ENCODE measurements around the gene COL6A1.
"Not testable (repeated sequence)": the region's sequence is repeated elsewhere in the genome, so short reads cannot be mapped to it uniquely, and the experiment has no call there.

Gene COL6A1

DNA sequence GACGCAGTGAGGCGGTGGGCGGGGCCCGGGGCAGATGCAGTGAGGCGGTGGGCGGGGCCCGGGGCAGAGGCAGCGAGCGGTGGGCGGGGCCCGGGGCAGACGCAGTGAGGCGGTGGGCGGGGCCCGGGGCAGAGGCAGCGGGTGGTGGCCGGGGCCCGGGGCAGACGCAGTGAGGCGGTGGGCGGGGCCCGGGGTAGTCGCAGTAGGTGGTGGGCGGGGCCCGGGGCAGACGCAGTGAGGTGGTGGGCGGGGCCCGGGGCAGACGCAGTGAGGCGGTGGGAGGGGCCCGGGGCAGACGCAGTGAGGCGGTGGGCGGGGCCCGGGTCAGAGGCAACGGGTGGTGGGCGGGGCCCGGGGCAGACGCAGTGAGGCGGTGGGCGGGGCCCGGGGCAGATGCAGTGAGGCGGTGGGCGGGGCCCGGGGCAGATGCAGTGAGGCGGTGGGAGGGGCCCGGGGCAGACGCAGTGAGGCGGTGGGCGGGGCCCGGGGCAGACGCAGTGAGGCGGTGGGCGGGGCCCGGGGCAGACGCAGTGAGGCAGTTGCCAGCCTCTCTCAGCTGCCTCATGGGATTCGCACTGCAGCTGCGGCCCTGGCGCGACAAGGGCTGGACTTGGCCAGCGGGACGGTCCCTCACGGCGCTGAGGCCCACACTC lies 24.4 kb downstream of the COL6A1 start:
- not testable (repeated sequence) for DNase-seq (ENCODE audit: low read depth)

DNA sequence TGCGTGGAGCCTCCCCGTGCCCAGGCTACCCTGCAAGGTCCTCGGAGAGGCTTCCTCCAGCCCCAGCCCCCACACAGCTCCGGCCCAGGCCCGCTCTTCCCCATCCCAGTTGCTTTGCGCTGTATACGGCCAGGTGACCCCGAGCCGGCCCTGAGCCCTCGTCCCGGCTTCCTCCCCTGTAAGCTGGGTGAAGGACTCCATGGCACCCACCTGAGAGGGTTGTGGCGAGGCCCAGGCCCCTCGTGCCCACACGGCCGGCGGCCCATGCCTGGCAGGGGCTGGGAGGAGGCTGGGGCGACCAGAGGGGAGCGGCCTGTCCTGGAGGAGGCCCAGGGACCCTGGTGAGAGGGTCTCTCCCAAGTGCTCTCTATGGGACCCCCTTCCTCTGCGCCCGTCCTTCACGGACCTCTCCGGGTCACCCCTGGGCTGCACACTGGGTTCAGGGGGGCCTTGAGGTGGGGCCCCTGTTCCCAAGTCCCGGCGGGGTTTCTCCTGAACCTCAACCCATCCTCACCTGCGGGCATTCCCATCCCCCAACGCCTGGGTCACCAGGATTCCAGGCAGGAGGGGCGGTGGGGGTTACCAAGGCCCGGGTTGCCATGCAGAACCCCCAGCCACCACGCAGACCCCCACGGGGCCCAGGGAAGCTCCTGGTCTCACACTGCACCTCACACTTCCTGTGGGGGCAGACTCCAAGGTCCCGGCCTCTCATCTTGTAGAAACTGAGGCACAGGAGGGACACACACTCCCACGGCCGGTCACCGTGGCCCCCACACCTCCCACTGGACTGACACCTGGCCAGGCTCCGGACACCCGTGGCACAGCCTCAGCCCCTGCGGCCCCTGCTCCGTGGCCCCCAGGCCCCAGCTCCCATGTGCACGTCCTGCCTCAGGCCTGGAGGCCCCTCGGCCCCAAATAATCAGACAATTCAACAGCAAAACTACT lies 25.2 kb downstream of the COL6A1 start:
- DNase-seq (ENCODE audit: low read depth) = no peak

DNA sequence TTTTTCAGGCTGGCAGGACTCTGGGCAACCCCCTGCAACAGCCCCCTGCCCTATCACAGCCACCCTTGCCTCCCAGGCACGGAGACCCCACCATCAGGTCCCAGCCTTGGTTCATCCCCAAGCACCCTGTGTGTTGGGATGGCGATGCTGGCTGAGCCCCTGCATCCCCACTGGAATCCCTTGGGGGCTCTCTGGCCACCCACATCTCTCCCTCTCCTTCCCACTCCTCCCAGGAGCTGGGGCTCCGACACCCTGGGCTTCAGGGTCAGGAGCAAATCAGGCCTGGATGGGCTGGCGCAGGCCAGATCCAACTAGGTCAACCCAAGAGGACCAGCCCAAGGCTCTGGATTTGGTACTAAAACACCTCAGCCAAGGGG lies 25.9 kb downstream of the COL6A1 start:
- DNase-seq (ENCODE audit: low read depth) = no peak

DNA sequence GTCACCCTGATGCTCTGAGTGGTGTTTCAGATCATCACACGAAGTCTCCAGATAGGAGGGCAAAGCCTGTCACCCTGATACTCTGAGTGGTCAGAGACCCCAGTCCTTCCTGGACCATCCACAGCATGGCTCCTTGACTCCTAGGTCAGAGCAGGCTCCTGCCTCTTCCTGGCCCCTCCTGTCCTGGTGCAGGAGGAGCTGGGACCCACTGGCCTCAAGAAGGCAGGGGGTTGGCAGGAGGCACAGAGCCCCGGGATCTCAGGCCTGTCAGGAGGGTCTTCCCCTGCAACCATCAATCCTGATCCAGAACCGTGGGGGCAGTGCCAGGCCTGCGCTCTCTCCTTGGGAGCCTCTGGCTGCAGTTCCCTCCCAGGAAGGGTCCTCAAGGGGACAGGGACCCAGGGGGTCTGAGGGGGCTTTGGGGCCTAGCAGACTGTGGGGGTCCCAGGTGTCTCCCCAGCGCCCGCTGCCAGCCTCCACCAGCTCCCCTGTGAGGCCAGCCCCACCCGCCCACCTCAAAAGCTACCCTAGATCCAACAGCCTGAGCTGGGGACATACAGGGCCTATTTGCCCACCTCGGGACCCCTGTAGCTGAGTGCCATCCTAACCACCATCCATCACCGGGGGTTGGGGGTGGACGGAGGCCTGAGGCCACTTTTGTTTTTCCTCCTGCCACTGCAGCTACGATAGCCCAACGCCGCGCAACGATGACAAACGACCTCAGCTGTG lies 27.5 kb downstream of the COL6A1 start:
- DNase-seq (ENCODE audit: low read depth) = no peak

DNA sequence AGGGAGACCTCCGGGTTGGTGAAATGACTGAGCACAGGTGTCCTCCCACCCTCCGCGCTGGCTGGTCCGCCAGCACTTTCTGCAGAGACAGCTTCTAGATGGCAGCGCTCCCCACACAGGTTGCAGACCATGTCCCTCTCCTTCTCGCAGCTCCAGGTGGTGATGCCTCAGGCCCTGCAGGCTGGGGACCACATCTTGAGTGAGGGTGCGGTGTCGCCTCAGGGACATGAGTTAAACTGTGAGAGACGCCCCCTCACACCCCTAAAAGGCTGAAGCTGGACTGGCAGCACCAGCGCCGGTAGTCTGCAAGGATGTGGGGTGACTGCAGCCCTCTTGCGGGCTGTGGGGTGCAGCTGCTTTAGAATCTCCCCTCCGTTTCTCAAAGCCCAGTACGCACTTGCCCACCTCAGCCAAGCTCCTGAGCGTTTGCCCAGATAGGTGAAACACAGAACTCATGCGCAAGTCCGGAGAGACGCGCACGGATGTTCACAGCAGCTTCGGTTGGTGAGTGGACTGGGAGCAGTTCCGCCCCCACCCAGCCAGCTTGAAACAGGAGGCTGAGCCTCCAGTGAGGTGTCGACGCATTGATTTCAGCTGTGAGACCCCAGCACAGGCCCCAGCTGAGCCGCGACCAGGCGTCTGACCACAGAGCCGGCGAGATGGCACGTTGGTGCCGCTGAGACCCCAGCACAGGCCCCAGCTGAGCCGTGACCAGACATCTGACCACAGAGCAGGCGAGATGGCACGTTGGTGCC lies 28.6 kb downstream of the COL6A1 start:
- DNase-seq (ENCODE audit: low read depth) = no peak

DNA sequence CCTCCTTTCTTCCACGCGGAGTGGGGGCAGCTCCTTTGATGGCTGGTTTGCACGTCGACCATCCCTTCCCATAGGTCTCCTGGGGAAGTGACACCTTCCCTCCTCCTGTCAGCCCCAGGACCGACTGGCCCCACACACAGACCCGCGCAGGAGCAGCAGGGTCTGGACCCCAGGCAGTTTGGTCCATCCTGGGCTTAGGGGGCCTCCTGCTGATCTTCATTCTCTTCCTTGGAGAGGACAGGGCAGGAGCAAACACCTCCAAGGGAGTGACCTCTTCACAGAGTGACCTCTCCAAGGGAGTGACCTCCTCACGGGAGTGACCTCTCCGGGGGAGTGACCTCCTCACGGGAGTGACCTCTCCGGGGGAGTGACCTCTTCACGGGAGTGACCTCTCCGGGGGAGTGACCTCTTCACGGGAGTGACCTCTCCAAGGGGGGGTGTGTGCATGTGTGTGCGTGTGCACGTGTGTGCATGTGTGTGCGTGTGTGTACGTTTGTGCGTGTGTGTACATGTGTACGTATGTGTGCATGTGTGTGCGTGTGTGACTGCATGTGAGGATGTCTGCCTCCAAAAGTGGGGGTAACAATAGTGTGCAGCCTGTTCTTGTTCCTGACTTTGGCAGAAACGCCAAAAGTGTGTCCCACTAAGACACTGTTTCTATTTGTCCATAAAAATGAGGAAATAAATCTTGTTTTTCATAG lies 29.8 kb downstream of the COL6A1 start:
- no peak for DNase-seq (ENCODE audit: low read depth)

DNA sequence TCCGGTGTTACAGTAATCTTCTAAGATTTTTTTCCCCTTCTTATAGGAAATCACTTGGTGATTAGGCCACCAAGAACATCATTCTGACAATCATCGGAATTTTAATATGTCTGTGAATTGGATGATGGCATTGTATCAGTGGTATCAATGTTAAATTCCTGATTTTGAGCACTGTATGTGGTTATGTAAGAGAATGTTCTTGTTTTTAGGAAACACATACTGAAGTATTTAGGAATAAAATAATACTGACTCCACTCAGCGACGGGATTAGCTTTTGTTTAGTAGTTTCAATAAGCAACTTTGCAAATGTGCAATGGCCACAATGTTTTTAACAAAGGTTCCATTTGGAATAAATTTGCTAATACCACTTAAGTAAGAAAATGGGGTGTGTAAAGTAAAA lies 30.6 kb downstream of the COL6A1 start:
- DNase-seq (ENCODE audit: low read depth) = no peak

DNA sequence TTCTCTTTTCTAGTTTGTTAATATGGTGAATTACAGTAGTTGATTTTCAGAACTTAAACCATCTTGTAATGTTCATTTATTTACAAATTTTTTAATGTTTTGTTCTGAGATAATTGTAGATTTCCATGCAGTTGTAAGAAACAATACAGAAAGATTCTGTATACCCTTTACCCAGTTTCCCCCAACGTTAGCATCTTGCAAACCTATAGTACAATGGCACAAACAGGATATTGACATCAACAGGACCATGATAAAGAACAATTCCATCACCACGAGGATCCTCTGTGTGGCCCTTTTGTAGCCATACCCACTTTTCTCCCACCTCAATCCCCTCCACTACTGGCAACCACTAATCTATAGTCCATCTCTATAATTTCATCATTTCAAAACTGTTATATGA lies 33.3 kb downstream of the COL6A1 start:
- no peak for DNase-seq (ENCODE audit: low read depth)

DNA sequence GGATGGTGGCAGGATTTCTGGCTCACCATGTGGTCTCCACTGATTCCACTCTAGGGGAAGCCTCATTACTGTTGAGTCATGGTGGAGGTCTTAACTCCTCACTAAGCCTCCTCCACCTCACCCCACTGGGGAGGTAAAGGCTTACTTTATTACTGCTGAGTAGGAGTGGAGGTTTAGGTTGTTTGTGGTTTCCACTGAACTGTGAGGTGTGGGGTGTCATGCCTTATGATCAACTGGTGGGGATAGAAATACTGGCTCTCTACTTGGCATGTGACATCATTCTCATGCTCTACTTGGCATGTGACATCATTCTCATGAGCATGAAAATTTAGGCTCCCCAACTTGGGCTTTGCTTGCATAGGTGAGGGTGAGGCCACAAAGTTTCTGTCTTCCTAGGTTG lies 35.6 kb downstream of the COL6A1 start:
- no peak for DNase-seq (ENCODE audit: low read depth)

DNA sequence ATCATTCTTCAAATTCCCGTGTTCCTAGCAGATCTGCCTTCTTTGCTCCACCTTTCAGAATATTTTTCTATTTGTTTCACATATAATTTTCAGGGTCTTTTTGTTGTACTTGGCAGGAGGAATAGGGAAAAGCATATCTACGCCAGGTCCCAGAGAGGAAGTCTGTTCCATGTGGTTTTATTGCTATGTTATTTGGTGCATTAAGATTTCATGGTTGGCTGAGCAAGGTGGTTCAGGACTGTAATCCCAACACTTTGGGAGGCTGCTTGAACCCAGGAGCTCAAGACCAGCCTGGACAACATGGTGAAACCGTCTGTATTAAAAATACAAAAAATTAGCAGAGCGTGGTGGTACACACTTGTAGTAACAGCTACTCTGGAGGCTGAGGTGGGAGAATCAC lies 36.1 kb downstream of the COL6A1 start:
- DNase-seq (ENCODE audit: low read depth) = no peak

DNA sequence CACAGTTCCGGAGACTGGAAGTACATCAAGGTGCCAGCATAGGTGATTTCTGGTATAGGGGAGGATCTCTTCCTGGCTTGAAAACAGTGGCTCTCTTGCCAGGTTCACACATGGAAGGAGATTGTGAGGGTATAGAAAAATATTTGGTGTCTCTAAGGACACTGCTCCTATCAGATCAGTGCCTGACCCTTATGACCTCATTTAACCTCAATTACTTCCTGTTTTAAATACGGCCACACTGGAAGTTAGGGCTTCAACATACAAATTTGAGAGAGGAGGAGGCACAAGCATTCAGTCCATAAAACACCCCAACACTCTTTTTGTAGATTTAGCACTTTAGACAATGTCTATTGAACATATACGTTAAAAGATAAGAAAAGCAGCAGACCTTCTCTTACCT lies 37.0 kb downstream of the COL6A1 start:
- no peak for DNase-seq (ENCODE audit: low read depth)

DNA sequence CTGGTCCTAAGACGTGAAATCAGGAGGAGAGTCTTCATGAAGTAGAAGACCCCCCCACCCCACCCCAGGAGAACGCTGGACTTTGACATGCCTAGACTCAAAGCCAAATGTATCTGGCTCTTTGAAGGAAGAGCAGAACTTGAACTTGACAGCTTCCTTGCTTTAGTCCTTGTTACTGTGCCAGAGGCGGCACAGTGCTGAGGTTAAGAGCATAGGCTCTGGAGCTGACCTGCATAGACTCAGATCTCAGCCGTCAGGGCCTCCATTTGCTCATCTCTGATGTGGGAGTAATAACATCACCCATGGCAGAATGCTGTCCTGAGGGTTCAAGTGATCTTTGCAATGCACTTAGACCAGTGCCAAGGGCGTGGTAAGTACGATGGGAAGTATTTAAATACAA lies 39.0 kb downstream of the COL6A1 start:
- DNase-seq (ENCODE audit: low read depth) = no peak

DNA sequence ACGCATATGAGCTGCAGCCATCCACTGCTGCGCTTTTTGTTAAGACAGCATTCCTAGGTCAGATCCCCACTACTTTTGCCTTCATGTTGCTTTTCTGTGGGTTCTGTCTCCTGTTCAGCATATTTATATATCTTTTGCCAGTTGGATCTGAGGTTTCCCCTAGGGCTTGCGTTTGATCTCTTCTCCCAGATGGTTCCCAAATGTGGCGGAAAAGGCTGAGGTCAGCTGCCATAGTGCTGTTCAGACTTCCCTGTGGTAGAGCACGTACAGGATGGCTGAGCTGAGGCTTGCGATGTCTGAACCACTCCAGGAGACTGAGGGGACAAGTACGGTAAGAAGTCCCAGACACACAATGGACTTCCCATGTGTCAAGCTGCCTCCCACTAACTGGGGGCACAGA lies 39.8 kb downstream of the COL6A1 start:
- no peak for DNase-seq (ENCODE audit: low read depth)

DNA sequence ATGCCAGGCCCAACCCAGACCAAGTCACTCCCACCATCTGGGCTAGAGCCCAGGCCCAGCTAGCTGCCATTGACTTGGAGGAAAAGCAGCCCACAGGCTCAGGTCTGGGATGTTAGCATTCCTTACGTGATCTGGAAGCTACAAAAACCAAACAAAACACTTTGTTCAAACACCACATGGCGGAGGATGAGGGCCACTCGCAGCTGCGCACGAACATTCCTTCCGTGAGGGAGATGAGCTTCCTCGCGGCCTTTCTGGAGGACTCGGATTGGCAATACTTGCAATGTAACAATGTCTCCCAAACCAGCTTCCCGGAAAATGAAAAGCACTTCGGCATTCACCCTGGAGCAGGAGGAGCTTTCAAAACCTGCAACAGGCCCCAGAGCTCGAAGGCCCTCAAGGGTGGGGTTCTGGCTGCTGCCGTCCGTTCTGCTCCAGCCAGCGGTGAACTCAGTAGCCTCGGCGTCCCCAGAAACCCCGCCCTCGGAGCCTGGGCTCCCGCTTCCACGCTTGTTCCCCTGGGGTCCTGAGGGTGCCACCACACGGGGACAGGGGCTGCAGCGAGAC lies 40.5 kb downstream of the COL6A1 start:
- peak; percentile 56 for DNase-seq (ENCODE audit: low read depth)

DNA sequence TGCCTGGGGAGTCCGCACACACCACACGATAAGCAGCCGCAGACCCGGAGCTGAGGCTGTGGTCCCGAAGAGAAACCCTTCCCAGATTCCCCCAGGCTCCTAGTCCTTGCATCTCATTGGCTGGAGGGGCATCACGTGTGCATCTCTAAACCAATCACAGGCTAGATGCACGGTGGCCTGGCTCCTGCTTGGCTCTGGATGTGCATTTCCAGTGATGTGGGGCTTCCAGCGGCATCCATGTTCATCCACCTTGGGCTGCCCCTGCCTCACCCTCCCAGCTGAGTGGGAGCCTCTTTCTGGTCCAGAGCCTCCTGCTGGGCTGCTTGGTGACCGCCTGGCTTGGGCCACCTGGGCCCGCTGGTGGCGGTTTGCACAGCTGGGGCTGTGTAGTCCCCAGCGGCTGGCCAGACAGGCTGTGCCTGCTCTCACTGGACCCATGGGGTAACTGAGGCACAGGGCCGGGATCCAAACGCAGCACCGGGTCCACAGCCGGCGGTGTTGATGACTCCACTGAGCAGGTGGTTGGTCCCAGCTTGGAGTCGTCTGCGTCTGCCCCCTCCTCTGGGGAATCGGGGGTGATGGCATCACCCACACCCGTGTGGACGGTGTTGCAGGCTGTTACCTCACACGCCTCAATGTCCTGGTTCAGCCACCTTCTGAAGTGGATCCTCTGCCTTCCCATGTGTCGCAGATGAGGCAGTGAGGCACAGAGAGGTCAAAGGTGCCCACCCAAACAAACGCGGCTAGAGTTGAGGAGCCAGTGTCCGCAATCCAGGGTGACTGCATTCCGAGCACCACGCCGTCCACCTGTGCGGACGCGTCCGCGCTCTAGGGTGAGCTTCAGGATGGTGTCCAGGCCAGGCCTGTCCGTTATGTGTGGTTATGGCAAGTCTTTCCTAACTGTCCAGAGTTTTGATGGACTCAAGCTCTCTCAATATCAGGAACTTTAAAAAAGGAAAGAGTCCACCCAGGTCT lies 41.3 kb downstream of the COL6A1 start:
- DNase-seq (ENCODE audit: low read depth) = peak; percentile 62

DNA sequence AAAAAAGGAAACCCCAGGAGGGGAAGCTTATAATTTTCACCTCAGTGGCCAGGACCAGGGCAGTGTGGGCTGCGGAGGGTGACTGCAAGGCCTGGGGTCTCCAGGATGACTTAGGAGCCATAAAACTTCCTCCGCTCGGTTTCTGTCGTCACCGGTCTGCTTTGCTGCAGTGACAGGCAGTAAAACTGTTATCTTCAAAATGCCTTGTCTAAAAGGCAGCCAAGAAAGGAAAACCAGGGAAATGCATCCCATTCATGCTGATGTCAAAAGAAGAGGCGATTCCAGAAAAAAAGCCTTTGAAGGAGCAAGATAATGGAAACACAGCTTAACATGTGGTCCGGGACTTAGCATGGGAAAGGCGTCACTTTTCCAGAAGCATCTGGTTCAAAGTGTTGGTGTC lies 42.0 kb downstream of the COL6A1 start:
- DNase-seq (ENCODE audit: low read depth) = no peak

DNA sequence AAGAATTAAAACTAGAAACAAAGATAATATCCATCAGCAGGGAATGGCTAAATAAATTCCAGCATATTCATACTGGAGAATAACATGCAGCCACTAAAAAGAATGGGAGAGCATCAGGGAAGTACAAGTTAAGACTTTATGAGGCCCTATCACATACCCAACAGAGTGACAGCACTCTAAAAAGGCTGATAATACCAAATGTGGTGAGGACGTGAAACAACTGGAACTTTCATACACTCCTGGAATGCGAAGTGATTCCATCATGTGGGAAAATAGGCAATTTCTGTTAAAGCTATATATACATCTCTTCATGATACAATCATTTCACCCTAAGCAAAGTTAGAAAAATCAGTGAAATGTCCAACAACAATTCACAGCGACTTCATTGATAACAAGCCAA lies 42.6 kb downstream of the COL6A1 start:
- DNase-seq (ENCODE audit: low read depth) = no peak

DNA sequence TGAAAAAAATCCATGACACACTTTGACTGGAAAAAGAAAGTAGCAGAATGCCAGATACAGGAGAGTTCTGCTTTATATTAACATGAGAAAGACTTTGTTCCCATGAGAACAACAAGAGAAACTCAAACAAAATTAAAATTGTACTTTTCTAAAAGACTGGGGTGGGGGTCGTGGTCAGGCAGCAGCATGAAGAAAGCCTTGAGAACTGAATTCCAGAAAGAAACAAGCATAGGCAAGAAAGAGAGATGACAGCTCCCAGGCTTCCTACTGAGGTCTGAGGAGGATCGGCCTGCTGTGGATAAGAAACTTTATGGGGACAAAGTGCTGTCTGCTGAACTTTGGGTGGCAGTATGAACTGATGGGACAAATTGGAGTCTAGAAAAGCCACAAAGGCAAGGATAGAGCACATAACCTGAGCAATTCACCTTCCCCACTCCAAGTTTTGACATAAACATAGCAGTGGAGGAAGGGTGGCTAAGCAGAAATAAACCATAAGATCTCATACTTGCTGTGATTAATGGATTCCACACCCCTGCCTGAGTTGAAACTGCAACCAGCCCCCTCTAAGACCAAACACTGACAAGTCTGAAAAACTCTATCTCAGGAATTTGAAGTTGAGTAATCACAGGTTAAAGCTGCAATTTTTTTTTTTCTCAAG lies 43.7 kb downstream of the COL6A1 start:
- peak; percentile 80 for DNase-seq (ENCODE audit: low read depth)

DNA sequence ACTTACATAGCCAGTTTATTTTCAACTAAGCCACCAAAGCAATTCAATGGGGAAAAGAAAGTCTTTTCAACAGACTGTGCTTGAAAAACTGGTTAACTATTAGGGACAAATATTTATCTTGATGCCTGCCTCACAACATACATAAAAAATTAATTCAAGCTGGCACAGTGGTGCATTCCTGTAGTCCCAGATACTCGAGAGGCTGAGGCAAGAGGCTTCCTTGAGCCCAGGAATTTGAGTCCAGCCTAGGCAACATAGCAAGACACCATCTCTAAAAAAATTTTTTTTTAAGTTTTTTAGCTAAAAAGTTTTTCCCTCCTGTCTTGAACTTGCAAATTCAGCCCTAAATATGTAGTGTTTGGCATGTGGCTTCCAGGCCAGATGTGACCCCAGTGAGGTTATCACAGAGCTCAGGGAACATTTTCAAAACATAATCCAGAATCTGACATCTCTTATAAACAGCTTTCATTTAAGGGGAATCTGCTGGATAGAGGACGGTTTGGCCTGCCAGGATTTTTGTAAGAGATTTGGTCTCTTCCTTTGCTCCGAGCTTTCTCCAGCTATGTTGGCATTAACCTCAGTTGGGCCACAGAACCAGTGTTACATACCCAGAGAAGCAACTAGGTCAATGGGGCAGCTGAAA lies 46.4 kb downstream of the COL6A1 start:
- DNase-seq (ENCODE audit: low read depth) = peak; percentile 70
